RPMI8226 (cell line): ENCODE measurements around the gene TRMT1.
A peak's percentile ranks its signal among the peaks of the same experiment; 100 is the strongest.

Experiments used
- DNase-seq: peaks from one replicate; pipeline ENCODE4 v3.0.0-alpha.2; 2015

TRMT1 gene

DNA sequence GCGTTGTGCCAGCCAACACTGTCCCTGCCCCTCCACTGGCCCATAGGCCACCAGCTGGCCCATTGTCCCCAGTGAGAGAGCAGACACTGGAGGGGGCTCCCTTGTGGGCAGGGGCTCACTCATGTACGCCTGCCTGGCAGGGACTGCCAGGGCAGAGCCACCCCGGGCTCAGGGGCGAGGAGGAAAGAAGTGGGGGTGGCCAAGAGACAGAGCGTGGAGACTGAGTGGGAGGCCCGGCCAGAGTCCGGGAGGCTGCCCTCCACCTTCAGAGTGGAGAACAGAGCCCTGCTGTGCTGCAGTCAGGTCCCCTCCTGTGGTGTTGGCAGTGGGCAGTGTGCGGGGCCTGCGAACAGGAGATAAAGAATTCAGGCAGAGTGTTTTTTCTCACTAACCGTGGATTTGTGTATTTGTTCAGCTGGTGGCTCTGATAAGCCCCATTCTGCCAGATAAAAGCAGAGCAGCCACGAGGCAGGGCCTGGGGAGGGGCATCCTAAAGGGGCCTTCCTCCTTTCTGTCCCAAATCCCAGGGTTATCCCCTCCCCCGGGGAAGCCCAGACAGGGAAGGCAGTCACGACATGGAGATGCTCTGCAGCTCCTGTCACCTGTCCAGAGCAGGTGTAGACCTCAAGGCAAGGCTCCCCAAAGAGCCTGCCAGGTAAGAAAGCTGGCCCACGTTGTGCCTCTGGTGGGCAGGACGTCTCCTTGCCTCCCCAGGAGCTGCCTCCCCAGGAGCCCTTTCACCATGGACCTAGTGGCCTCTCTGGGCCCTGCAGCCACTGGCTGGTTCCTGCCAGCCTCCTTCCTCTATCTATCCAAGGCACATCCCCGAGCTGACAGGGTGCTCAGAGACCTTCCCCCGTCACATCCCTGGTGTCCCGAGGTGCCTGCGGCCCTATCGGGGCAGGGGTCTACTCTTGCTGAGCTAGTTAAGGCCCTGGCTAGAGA lies 46.9 kb downstream of the TRMT1 start:
- DNase-seq: no peak

DNA sequence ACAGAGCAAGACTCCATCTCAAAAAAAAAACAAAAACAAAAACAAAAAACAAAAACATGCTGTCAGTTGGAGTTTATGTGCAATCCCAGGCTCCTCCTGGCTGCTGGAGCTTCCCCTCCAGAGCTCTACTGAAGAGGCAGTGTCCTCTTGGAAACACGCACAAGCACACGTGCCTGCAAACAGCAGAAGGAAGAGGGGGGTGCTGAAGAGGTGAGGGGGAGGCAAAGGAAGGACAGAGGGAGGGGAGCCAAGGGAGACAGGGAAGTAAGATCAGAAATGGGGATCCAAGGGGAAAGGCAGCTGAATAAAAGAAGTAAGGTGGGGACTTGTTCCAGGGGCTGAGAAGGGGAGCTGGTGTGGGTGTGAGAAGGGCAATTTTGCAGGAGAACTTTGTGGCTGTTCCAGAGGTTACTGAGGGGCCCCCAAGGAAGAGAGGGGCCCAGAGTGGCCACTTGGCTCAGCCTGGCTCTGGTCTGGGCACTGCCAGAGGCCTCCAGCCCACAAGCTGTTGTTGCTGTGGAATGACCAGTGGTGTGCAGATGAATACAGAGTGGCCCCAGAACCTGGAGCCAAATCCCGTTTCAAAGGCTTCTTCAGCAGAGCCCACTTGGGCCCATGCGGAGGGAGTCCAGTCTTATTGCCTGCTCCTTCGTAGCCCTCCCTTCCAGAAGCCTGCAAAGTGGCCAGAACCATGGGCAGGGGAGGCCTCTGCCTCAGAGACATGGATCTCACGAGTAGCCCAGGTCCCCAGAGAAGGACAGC lies 48.3 kb downstream of the TRMT1 start:
- DNase-seq: no peak

DNA sequence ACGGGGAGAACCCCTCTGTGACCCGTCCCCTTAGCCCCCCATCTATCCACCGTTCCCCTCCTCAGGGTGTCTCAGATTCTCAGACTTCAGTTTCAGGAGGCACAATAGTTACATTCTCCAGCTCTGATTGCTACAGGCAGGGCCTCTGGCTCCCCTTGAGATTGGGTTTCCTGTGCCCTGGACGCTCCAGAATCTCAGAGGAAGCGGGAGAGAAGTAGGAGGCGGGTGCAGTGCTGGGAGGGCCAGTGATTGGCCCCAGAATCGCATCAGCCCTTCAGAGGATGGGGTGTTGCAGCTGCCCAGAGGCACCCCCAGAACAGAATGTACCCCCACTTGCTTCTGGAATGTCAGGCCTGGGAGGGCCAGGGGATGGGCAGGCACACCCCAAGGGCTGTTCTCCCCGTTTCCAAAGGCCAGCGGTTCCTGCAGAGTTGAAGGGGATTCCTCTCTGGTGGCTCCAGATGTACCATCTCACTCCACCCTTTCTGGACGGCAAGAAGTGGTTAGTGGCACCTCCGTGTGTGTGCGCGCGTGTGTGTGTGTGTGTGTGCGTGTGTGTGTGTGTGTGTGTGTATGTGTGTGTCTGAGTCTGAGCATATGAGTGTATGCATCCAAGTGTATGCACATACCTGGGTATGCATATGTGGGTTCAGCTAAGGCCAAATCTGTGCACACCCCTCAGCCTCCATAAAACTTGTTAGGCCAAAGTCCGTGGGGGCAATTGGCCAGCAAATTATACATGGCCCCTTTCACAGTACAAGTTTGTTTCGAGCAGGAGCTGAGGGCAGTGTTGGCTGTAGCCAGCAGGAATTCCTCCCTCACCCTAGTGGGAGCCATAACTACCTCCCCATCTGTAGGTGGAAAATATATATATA lies 49.4 kb downstream of the TRMT1 start:
- DNase-seq: no peak

DNA sequence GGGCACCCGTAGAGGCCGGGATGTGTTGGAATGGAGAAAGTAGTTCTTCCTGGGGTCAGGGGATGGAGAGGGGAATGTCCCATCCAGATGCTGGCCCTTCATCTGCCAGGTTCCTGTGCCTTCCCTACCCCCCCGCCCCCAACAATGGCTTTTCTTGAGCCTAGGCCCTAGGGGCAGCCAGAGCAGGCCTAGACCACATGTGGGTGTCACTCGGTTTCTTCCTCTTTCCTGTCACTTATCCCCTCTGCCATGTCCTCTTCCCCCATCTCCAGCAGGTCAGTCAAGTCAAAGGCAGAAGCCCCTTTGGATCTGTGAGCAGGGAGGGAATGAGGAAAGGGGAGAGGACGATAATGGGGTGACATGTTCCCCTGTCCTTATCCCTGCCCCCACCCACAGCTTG lies 50.3 kb downstream of the TRMT1 start:
- no peak for DNase-seq

DNA sequence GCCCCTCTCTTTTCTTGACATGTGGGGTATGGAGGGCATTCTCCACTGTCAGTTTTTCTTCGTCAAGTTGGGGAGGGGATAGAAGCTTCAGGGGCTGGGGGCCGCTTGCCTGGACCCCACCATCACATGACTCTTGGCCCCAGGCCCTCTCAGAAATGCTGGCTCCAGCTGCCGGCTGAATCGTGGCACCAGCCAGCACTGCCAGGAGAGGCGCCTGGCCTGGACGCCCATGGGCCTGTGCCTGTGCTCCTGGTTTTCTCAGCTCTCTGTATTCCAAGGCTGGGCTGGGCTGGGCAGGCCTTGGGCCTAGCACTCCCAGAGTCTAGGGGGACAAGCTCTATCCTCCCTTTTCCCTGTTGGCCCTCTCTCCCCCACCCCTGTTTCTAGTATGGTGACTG lies 52.4 kb downstream of the TRMT1 start:
- DNase-seq: no peak

DNA sequence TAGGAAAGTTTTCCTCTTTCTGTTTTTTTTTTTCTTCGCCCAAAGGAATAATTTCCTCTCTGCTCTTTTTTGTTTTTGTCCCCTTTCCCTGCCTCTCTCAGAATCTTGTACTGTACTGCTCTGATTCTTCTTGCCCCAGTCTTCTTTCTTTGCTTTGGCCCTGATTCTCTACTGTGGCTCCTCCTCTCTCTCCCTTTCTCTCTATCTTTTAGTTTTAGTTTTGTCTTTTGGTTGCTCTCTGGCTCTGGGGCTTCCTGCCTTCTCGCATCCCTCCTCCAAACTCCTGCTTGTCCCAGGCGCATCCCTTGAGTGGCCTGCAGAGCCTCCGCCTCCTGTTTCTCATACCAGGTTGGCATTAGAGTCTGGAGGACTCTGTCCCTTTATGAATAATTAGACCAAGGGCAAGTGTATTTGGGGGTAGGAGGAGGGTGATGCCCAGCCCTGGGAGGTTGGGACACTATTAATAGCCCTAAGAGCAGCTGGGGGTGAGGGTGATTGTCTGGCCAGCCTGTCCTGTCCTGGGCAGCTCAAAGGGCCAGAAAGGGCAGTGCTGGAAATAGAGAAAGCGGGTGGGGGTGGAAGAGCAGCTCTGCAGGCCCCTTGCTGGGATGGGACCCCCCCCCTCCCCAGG lies 53.0 kb downstream of the TRMT1 start:
- DNase-seq: no peak

DNA sequence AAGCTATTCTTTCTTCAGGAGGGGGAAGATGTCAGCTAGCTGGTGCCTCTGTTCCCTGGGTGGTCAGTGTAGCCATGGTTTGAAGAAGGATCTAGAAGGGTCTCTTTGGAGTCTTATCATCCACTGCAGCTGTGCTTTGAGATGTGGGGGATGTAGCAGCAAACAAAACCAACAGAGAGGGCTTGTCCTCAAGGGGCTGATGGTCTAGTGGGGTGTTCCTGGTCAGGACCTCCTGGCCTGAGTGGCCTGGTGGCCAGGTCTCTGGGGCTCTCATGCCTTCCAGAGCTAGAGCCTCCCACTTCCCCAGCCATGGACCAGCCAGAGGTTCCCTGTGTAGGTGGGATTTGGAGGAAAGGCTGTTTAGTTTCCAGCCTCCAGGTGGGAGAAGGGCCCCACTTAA lies 54.2 kb downstream of the TRMT1 start:
- no peak for DNase-seq

DNA sequence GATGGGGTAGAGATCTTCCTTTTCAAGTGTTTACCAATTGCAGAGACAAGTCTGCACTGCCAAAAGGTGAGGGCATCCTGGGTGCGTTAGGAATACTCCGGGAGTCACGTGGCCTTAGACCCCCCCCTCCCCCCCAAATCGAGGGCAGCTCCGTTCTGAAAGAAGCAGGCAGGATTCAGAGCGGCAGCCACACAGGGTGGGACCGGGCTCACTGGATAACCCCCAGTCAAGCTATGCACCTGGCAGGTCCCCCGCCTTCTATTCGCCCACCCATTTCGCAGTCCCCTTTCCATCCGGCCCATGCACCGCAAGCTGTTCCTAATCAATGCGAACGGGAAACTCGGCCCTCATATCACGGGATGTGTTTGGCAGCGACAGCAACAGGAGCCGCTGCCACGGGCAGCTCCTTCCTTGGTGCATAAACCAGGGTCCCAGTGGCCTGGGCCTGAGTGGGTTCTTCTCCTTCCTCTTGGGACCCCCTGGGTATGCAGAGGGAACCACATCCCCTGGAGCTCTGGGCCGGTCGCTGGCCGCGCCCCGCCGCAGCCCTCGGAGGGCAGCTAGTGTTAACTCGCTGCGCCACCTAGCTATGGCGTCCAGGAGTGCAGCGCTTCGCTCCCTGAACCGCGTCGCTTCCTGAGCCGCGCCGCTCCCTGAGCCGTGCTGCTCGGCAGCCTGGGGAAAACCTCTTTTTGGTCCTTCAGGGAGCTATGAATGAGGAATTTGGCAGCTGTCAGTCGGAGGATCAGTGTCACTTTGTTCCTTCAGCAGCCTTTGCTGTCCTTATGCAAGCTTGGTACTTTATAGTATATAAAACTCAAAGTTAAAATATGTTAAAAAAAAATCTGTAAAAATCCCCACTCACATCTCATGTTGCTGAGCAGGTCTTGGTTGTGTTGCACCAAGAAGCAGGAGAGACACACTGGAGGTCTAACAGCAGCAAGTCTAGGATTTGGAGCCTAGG lies 55.3 kb downstream of the TRMT1 start:
- DNase-seq: peak; percentile 84

DNA sequence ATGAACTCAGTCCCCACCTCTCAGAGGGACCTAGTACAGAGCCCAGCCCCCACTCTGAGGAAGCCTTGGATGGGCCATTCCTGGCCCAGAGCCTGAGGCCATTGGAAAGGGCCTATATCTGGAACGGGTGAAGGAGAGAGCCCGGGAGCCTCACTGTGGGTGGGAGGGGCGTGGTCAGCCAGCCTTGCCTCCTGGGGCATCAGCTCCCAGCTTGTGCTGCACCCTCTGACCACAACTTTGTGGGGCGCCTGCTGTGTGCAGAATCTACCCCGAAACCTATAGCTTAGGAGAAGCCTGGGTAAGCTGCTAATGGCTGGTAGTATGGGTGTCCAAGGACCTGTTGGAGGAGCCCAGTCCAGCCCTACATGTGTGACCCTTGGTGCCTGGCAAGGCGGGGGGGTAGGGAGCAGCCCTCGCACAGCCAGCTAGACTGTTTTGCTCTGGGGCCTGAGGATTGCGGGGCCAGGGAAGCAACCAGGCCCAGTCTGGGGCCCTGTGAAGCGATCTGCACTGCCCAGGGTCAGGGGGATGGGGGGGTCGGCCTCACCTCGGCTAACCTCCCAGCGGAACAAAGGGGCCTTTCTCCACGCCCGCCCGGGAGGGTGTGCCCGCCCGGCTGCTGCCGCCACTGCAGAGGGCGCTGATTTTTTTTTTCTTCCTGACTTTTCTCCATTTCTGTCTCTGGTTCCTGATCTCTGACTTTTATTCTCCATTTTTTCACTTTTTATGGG lies 56.1 kb downstream of the TRMT1 start:
- DNase-seq: no peak

DNA sequence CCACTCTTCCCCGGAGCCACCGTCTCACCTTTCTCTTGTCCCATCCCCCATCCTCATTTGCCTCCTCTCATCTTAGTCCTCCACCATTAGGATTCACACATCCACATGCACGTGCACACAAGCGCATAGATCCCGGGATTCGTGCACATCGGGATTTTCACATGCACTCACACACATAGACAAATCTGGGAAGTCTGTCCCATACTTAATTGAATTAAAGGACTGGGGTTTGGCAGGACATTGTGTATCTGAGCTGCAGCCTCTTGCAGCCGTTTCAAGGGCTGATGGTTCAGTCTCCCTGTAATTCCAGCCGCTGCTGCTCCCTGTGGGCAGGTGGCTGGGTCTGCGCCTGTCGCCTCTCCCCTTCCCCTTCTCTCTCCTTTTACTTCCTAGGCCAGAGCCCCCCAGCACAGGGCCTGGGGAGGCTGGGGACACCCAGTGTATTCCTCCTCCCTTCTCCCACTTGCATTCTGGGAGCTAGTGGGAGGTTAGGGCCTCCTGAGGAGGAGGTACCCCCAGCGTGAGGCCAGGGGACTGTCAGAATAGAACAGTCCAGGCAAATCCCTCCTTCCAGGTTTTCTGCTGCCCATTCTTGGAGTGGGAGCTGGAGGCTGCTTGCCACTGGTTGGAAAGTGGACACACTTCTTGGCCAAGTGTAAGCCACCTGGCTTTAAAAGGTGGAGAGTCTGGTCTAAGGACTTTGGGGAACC lies 57.4 kb downstream of the TRMT1 start:
- DNase-seq: no peak

DNA sequence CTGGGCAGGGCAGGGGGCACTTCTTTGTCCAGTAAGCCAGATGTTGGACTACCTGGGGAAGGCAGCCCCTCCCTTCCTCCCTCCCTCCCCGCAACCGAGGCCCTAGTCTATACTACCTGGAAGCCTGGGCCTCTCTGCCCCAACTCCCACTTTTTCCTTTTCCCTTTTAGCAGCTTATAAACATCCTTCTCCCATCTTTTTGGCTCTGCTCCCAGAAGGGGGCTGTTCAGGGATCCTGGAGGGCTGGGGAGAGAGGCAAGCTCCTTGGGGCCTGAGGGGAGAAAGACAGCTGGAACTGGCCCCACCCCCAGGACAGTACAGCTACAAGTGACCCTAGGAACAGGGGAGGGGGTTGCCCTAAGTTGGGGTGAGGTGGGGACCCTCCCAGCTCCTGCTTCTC lies 58.8 kb downstream of the TRMT1 start:
- DNase-seq: no peak

DNA sequence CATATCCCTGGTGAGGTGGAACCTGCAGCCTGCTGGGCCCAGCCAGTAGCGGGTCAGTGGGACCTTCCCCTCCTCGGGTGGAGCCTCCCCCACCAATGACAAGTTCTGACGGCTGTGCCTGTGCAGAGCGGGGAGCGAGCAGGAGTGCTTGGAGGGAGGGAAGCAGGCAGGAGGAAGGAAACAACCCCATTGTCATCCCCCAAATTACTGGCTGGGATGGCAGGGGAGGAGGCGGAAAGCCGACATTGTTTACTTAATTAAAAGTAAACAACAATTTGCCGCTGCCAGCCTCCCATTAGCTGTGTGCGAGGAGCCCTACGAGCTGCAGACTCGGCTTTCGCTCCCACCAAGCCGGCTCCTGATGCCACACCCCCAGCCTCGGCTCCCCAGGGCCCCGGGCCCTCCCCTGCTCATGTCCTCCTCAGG lies 59.4 kb downstream of the TRMT1 start:
- DNase-seq: no peak

DNA sequence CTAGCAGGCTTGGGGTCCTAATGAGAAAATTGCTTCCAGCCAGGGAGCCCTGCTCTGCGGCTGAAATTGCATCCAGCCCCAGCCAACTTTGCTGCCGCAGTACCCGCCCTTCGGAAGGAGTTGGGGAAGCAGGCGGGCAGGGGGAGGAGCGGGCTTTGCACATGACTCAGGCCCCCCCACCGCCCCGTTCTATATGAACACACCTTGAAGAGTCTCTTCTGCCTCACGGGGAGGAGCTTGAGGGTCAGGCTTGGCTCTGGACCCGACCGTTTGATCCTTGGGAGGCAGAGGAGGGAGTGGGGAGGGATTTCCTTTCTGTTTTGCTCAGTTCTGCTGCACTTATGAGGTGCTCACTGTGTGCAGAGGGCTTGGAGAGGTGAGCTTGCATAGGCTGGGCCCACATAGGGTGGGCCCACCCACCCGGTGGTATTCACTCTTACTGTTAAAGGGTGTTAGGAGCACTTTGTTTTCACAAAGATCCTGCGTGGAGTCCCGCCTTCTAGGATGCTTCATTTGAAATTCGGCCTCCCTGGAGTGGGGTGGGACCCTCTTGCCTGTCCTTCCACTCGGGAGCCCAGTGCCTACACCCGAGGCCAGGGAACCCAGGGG lies 60.4 kb downstream of the TRMT1 start:
- DNase-seq: no peak

DNA sequence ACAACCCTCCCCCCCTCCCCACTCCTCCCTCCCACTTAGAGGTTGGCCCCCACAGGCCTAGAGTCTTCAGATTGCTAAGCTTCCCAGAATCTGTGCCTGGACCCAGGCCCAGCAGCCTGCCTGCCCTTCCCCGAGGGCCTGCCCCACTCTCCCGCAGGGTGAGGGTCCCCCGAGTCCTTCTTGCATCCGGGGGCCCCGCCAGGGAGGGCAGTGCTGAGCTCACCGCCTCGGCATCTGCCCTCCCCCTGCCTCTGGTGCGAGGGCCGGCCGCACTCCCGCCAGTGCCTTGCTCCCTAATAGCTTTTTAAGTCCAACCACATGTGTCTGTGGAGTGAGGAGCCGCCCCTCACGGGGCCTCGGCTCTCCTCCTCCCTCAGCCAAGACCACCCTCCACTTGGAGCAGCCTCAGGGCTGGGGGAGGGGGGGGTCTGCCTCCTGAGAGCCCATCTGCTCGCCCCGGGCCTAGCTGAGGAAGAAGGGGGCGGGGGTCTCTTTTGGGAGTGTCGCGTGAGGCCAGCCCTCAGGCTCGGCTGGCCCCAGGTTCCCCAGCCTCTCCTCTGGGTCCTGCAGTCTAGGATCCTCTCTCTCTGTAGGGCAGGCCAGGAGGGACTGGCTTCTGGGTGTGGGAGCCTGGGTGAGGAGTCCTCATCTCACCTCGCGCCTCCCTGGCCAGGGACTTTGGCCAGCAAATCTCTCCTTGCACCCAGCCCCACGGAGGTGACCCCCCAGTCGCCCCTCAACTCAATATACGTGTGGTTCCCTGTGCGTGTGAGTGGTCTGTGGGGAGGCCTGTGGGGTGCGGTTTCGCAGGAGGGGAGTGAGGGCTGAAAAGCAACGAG lies 61.1 kb downstream of the TRMT1 start:
- DNase-seq: no peak
